C4-2B (cell line): ENCODE measurements around the gene CGB1.

Experiments
- ZFX ChIP-seq: fragments of 450-650 bp; IDR thresholded peaks from 2 replicates; pipeline ENCODE4 v1.6.1; 2017
- TF ChIP-seq, protein P1 (sequence below): fragments of 450-650 bp; conservative IDR thresholded peaks from 2 replicates; pipeline ENCODE4 v1.5.1; 2017; ENCODE audit warnings: mild to moderate bottlenecking

DNA sequence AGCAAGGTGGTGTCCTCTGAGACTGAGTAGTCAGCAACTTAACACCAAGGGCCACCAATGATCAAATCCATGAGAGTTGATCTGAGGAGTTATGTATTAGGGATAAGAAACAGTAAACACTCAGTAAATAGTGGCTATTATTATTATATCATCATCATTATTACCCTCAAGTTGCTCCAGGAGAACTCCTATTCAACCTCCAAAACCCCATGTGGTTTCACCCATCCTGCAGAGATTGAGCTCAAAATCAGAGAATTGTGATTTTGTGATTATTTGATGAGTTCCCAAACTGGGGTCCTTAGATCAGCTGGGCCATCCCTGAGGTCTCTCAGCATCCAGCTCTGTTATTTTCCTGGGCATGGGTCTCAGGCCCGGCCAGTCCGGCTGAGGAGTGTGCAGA lies 24.3 kb upstream of the CGB1 start:
- TF ChIP-seq, protein P1, sequence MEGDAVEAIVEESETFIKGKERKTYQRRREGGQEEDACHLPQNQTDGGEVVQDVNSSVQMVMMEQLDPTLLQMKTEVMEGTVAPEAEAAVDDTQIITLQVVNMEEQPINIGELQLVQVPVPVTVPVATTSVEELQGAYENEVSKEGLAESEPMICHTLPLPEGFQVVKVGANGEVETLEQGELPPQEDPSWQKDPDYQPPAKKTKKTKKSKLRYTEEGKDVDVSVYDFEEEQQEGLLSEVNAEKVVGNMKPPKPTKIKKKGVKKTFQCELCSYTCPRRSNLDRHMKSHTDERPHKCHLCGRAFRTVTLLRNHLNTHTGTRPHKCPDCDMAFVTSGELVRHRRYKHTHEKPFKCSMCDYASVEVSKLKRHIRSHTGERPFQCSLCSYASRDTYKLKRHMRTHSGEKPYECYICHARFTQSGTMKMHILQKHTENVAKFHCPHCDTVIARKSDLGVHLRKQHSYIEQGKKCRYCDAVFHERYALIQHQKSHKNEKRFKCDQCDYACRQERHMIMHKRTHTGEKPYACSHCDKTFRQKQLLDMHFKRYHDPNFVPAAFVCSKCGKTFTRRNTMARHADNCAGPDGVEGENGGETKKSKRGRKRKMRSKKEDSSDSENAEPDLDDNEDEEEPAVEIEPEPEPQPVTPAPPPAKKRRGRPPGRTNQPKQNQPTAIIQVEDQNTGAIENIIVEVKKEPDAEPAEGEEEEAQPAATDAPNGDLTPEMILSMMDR: no peak
- TF ChIP-seq ZFX: no peak
